GM23338 (cell line): ENCODE results near the gene GPX1.

Source experiments
- CREB1 ChIP-seq: fragments of 250-450 bp; sonication (Bioruptor Pico); IDR thresholded peaks from 2 replicates; pipeline ENCODE4 v1.5.0; 2020; ENCODE audit warnings: low read depth, mild to moderate bottlenecking, moderate library complexity
- EZH2 ChIP-seq: fragments of 200-600 bp; sonication (generic); IDR thresholded peaks from one replicate; pipeline ENCODE4 v1.8.0; 2017; ENCODE audit warnings: antibody characterized with exemption, mild to moderate bottlenecking, low read depth; ENCODE audit not compliant: unreplicated experiment
- EZH2phosphoT487 ChIP-seq: fragments of 200-600 bp; sonication (generic); IDR thresholded peaks from one replicate; pipeline ENCODE4 v1.8.1; 2018; ENCODE audit warnings: antibody characterized with exemption; ENCODE audit not compliant: unreplicated experiment
- JUNB ChIP-seq: IDR thresholded peaks from one replicate; pipeline ENCODE4 v1.6.1; 2016; ENCODE audit warnings: antibody characterized with exemption; ENCODE audit not compliant: unreplicated experiment
- NANOG ChIP-seq: IDR thresholded peaks from 2 replicates; pipeline ENCODE4 v1.6.1; 2016; ENCODE audit warnings: antibody characterized with exemption, borderline replicate concordance
- POLR2AphosphoS5 ChIP-seq: IDR thresholded peaks from 2 replicates; pipeline ENCODE4 v1.6.1; 2016; ENCODE audit warnings: antibody characterized with exemption, low read depth
- STAT1 ChIP-seq: IDR thresholded peaks from one replicate; pipeline ENCODE4 v1.6.1; 2016; ENCODE audit warnings: antibody characterized with exemption; ENCODE audit not compliant: unreplicated experiment
- ZNF114 ChIP-seq: fragments of 250-450 bp; sonication (Bioruptor Pico); IDR thresholded peaks from 2 replicates; pipeline ENCODE4 v1.5.0; 2020; ENCODE audit warnings: mild to moderate bottlenecking, moderate library complexity
- ZNF331 ChIP-seq: fragments of 250-450 bp; sonication (Bioruptor Pico); IDR thresholded peaks from 2 replicates; pipeline ENCODE4 v1.5.0; 2020; ENCODE audit warnings: low read depth, mild to moderate bottlenecking, moderate library complexity
- TF ChIP-seq, protein P1 (sequence below), 2 experiments: fragments of 200-600 bp in 1 of 2; sonication (generic) in 1 of 2; conservative IDR thresholded peaks; 2 replicates each; pipeline versions ENCODE4 v1.5.1 to v1.6.1; 2016 to 2017; ENCODE audit warnings: antibody characterized with exemption in 2 of 2, low read depth in 2 of 2, mild to moderate bottlenecking in 2 of 2, moderate library complexity in 1 of 2
- TF ChIP-seq, protein P2 (sequence below): IDR thresholded peaks from one replicate; pipeline ENCODE4 v1.6.1; 2018; ENCODE audit warnings: antibody characterized with exemption; ENCODE audit not compliant: unreplicated experiment
- TF ChIP-seq, protein P3 (sequence below): fragments of 250-450 bp; sonication (Bioruptor Pico); IDR thresholded peaks from 2 replicates; pipeline ENCODE4 v1.5.0; 2020; ENCODE audit warnings: mild to moderate bottlenecking, moderate library complexity
- TF ChIP-seq, protein P4 (sequence below): IDR thresholded peaks from 2 replicates; pipeline ENCODE4 v1.6.1; 2016; ENCODE audit warnings: antibody characterized with exemption

DNA sequence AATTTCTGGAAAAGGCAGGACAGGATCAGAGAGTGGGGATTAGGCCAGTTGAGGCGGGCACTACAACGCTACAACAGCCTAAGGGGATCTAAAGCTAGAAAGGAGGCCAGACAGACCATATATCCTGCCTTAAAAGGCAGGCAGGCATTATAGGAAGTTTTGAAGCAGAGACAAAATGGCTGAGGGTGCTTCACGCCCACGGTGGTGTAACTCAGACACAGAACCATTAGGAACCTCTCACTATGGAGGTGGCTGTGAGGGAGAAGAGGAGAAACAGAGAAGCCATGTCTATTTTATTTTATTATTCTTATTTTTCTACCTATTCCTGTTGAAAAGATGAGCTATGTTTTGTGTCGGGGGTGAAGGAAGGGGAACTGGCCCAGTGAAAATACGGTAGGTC, 16.2 kb downstream of the GPX1 start:
- TF ChIP-seq, protein P1, sequence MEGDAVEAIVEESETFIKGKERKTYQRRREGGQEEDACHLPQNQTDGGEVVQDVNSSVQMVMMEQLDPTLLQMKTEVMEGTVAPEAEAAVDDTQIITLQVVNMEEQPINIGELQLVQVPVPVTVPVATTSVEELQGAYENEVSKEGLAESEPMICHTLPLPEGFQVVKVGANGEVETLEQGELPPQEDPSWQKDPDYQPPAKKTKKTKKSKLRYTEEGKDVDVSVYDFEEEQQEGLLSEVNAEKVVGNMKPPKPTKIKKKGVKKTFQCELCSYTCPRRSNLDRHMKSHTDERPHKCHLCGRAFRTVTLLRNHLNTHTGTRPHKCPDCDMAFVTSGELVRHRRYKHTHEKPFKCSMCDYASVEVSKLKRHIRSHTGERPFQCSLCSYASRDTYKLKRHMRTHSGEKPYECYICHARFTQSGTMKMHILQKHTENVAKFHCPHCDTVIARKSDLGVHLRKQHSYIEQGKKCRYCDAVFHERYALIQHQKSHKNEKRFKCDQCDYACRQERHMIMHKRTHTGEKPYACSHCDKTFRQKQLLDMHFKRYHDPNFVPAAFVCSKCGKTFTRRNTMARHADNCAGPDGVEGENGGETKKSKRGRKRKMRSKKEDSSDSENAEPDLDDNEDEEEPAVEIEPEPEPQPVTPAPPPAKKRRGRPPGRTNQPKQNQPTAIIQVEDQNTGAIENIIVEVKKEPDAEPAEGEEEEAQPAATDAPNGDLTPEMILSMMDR (conservative IDR thresholded peaks at IDR 0.05; ENCODE audit: low read depth in 2 of 2), result no peak
- TF ChIP-seq NANOG (no peak), POLR2AphosphoS5 (no peak), EZH2 (no peak), JUNB (no peak), EZH2phosphoT487 (no peak), CREB1 (no peak), ZNF114 (CRISPR knock-in tag) (no peak), ZNF331 (CRISPR knock-in tag) (no peak), STAT1 (no peak)
- TF ChIP-seq, protein P2, sequence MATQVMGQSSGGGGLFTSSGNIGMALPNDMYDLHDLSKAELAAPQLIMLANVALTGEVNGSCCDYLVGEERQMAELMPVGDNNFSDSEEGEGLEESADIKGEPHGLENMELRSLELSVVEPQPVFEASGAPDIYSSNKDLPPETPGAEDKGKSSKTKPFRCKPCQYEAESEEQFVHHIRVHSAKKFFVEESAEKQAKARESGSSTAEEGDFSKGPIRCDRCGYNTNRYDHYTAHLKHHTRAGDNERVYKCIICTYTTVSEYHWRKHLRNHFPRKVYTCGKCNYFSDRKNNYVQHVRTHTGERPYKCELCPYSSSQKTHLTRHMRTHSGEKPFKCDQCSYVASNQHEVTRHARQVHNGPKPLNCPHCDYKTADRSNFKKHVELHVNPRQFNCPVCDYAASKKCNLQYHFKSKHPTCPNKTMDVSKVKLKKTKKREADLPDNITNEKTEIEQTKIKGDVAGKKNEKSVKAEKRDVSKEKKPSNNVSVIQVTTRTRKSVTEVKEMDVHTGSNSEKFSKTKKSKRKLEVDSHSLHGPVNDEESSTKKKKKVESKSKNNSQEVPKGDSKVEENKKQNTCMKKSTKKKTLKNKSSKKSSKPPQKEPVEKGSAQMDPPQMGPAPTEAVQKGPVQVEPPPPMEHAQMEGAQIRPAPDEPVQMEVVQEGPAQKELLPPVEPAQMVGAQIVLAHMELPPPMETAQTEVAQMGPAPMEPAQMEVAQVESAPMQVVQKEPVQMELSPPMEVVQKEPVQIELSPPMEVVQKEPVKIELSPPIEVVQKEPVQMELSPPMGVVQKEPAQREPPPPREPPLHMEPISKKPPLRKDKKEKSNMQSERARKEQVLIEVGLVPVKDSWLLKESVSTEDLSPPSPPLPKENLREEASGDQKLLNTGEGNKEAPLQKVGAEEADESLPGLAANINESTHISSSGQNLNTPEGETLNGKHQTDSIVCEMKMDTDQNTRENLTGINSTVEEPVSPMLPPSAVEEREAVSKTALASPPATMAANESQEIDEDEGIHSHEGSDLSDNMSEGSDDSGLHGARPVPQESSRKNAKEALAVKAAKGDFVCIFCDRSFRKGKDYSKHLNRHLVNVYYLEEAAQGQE, result no peak
- TF ChIP-seq, protein P3, sequence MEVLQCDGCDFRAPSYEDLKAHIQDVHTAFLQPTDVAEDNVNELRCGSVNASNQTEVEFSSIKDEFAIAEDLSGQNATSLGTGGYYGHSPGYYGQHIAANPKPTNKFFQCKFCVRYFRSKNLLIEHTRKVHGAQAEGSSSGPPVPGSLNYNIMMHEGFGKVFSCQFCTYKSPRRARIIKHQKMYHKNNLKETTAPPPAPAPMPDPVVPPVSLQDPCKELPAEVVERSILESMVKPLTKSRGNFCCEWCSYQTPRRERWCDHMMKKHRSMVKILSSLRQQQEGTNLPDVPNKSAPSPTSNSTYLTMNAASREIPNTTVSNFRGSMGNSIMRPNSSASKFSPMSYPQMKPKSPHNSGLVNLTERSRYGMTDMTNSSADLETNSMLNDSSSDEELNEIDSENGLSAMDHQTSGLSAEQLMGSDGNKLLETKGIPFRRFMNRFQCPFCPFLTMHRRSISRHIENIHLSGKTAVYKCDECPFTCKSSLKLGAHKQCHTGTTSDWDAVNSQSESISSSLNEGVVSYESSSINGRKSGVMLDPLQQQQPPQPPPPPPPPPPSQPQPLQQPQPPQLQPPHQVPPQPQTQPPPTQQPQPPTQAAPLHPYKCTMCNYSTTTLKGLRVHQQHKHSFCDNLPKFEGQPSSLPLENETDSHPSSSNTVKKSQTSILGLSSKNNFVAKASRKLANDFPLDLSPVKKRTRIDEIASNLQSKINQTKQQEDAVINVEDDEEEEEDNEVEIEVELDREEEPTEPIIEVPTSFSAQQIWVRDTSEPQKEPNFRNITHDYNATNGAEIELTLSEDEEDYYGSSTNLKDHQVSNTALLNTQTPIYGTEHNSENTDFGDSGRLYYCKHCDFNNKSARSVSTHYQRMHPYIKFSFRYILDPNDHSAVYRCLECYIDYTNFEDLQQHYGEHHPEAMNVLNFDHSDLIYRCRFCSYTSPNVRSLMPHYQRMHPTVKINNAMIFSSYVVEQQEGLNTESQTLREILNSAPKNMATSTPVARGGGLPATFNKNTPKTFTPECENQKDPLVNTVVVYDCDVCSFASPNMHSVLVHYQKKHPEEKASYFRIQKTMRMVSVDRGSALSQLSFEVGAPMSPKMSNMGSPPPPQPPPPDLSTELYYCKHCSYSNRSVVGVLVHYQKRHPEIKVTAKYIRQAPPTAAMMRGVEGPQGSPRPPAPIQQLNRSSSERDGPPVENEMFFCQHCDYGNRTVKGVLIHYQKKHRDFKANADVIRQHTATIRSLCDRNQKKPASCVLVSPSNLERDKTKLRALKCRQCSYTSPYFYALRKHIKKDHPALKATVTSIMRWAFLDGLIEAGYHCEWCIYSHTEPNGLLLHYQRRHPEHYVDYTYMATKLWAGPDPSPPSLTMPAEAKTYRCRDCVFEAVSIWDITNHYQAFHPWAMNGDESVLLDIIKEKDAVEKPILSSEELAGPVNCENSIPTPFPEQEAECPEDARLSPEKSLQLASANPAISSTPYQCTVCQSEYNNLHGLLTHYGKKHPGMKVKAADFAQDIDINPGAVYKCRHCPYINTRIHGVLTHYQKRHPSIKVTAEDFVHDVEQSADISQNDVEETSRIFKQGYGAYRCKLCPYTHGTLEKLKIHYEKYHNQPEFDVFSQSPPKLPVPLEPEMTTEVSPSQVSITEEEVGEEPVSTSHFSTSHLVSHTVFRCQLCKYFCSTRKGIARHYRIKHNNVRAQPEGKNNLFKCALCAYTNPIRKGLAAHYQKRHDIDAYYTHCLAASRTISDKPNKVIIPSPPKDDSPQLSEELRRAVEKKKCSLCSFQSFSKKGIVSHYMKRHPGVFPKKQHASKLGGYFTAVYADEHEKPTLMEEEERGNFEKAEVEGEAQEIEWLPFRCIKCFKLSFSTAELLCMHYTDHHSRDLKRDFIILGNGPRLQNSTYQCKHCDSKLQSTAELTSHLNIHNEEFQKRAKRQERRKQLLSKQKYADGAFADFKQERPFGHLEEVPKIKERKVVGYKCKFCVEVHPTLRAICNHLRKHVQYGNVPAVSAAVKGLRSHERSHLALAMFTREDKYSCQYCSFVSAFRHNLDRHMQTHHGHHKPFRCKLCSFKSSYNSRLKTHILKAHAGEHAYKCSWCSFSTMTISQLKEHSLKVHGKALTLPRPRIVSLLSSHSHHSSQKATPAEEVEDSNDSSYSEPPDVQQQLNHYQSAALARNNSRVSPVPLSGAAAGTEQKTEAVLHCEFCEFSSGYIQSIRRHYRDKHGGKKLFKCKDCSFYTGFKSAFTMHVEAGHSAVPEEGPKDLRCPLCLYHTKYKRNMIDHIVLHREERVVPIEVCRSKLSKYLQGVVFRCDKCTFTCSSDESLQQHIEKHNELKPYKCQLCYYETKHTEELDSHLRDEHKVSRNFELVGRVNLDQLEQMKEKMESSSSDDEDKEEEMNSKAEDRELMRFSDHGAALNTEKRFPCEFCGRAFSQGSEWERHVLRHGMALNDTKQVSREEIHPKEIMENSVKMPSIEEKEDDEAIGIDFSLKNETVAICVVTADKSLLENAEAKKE, result no peak
- TF ChIP-seq, protein P4, sequence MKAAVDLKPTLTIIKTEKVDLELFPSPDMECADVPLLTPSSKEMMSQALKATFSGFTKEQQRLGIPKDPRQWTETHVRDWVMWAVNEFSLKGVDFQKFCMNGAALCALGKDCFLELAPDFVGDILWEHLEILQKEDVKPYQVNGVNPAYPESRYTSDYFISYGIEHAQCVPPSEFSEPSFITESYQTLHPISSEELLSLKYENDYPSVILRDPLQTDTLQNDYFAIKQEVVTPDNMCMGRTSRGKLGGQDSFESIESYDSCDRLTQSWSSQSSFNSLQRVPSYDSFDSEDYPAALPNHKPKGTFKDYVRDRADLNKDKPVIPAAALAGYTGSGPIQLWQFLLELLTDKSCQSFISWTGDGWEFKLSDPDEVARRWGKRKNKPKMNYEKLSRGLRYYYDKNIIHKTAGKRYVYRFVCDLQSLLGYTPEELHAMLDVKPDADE, result no peak
